Astrocyte (in vitro differentiated cells and primary cell): ENCODE data around the gene AGRN.

ENCODE experiments used
- CTCF ChIP-seq: IDR thresholded peaks from 2 replicates; pipeline ENCODE4 v1.5.1; 2011; ENCODE audit warnings: low read depth, mild to moderate bottlenecking, inconsistent platforms, low read length, moderate library complexity; ENCODE audit not compliant: insufficient read depth
- EZH2 ChIP-seq: IDR thresholded peaks from 2 replicates; pipeline ENCODE4 v1.6.1; 2012; ENCODE audit warnings: mild to moderate bottlenecking, low read length, inconsistent platforms; ENCODE audit not compliant: insufficient read depth

- no peak for TF ChIP-seq CTCF
- no peak for TF ChIP-seq EZH2
Observed at GRCh38 chr1:971751-972506, 48.0 kb upstream of the AGRN start.
